Left renal pelvis (tissue), 4 donors: ENCODE data around the gene CYP4F3. TPM values are rescaled to one million over a fixed set of nuclear protein-coding genes. Genes with fewer than 3 reads are reported as not detected.
"Not testable (repeated sequence)": the region's sequence is repeated elsewhere in the genome, so short reads cannot be mapped to it uniquely, and the experiment has no call there.

Source experiments
- DNase-seq, 4 donors: peaks; one replicate each; pipeline ENCODE4 v3.0.0-alpha.2; 2013; ENCODE audit warnings: low read depth in 4 of 4, low spot score in 3 of 4
- polyA plus RNA-seq, 4 donors: library from polyadenylated mRNA; unstranded; fragments of 120-200 nt; gene quantifications; one replicate each; pipeline ENCODE4 v1.2.1, GENCODE V29; 2013; ENCODE audit not compliant: insufficient read length in 4 of 4

The CYP4F3 gene
- polyA plus RNA-seq, 4 donors: 0.14 to 0.89 (median 0.62) TPM

DNA sequence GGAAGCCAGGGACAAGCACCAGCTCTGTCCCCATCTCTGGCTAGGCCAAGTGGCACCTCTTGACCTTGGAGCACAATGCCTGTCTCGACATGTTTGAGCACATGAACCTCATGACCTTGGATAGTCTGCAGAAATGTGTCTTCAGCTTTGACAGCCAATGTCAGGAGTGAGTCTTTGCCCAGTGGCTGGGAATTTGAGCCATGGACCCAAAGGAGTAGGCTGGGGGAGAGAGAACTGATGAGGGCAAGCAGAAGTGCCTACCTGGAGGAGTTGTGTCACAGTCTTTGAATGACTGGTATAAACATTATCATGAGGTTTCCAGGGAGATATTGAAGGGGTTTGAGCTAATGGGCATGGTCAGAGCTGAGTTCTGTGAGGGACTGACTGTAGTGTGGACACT is 25.5 kb downstream of the CYP4F3 start:
- DNase-seq: no peak

DNA sequence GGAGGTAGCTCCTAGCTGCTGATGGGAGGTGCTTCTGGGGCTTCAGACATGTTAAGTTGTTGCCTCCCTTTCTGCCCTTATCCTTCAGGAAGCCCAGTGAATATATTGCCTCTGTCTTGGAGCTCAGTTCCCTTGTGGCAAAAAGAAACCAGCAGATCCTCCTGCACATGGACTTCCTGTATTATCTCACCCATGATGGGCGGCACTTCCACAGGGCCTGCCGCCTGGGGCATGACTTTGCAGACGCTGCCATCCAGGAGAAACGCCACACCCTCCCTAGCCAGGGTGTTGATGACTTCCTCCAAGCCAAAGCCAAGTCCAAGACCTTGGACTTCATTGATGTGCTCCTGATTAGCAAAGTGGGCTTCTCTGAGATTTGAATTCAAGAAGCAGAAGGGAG is 26.2 kb downstream of the CYP4F3 start:
- DNase-seq: no peak

DNA sequence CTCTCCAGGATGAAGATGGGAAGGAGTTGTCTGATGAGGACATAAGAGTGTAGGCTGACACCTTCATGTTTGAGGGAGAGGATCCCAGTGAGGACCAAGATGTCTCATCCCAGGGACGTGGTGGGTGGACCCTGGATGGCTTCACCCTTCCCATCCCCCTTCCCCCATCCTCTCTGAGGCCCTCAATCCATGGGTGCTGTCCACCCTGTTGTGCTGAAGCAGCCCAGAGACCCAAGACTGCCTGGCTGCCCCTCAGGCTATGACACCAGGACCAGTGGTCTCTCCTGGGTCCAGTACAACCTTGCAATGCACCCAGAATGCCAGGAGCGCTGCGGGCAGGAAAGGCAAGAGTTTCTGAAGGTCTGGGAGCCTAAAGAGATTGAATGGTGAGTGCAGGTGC is 28.7 kb downstream of the CYP4F3 start:
- no peak for DNase-seq

DNA sequence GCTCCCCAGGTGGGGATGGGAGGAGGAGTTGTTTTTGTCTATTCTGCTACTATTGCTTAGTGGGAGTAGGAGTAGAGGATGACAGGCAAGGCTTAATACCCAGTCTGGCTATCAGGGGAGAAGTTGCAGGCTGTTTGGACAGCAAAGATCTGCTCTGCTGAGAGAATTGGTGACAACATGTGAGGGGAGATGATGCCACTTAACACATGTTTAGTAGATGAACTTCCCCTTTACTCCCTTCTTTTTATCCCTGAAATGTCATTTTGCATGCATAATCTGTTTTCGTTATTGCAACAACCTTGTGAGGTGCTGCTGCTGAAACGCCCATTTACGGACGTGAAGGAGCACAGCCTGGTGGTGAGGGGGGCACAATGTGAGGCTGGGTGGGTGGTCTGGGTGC is 29.2 kb downstream of the CYP4F3 start:
- no peak for DNase-seq

DNA sequence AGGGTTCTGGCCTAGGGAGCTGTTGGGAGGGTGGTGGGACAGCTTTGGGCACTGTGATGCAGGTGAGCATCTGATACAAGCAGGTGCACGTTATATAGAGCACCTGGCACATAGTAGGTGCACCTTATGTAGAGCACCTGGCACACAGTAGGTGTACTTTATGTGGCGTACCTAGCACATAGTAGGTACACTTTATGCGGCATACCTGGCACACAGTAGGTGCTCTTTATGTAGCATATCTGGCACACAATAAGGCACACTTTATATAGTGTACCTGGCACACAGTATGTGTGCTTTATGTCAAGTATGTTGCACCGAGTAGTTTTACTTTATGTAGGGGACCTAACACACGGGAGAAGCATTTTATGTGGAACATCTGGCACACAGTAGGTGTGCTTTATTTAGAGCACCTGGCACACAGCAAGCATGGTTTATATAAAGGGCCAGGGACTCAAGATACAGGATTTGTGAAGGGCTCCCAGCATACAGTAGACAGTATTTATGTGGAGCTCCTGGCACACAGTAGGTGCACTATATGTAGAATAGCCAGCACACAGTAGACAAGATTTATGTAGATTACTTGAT is 30.6 kb downstream of the CYP4F3 start:
- DNase-seq: no peak

DNA sequence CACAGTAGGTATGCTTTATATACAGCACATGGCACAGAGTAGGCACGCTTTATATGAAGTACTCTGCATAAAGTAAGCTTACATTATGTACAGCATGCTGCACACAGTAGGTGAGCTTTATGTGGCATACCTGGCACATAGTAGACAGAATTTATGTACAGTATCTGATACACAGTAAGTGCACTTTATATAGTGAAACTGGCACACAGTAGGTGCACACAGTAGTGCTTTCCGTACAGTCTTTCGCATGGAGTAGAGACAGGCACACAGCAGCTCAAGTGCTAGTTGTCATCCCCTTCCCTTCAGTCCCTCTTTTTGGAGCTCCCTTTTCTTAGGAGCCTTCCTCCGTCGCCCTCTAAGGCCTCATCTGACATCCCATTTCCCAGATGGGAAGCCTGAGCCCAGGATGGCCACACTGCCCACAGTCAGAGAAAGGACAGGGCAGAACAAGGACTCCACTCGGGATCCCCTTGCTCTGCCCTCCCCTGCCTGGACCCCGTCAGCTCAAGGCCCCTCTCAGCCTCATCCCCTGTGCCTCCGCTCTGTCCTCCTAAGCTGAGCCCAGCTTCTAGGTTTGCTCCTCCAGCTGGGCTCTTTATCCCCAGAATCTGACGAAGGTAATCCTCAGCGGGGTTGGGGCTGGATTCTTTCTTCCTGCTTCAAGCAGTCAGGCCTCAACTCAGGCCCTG is 31.3 kb downstream of the CYP4F3 start:
- no peak for DNase-seq

DNA sequence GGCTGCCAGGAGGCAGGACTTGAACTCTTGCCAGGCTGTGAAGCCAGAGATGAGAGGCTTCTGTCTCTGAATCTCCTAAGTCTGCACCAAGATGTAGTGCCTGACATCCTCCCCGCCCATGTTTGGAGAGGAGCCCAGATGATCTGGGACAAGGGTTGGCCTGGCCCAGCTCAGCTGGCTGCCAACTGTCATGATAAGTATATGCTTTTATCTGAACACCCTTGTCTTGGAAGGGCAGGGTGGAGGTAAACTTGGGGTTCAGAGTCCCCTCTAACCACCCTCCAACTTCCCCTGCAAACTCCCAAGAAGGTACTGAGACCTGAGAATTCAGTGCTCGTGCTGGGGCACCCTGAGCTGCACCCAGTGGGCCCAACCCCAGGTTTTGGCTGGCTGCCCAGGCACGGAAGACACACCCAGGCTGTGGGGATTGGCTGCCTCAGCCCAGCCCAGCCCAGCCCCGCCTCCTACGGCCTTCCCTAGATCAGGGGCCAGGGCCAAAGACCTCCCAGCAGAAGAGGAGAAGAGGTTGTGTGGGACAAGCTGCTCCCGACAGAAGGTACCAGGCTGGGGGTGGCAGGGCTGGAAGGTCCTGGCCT is 32.0 kb downstream of the CYP4F3 start, which contains the start of gene CYP4F12:
TSS of gene CYP4F12 (plus strand) at position 508 of the 596 bp plus-strand sequence. CDS start 443 bp downstream, outside the sequence.
- no peak for DNase-seq

DNA sequence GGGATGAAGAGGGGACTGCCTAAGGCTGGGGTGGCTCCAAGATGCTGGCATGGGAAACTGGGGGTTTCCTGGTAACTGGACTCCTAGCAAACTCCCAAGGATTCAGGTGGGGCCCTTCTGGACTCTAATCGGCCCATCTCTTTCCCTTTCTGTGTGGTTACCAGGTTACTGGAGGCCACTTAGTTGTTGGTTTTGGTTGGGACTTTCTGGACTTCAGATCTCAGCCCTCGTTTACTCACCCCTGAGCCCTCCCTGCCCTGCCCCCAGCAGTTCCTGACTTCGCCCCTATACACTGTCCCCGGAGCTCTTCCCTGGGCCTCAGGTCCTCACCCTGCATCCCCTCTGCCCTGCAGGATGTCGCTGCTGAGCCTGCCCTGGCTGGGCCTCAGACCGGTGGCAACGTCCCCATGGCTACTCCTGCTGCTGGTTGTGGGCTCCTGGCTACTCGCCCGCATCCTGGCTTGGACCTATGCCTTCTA is 32.5 kb downstream of the CYP4F3 start:
- DNase-seq: no peak

DNA sequence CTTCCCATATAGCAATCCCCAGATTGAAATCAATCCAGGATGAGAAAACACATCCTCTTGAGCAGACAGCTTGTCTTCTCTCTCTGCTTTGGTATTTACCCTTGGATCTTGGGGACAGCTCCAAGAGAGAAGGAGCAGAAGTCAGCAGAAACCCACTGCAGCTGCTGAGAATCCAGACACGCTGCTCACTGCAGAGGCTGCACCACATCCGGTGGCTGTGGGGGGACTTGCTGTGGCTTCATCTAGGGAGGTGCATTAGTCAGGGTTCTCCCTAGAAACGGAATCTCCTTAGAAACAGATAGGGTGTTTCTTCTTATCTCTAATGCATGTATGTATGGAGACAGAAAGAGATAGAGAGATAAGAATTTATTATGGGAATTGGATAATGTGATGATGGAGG is 34.9 kb downstream of the CYP4F3 start:
- DNase-seq: no peak

DNA sequence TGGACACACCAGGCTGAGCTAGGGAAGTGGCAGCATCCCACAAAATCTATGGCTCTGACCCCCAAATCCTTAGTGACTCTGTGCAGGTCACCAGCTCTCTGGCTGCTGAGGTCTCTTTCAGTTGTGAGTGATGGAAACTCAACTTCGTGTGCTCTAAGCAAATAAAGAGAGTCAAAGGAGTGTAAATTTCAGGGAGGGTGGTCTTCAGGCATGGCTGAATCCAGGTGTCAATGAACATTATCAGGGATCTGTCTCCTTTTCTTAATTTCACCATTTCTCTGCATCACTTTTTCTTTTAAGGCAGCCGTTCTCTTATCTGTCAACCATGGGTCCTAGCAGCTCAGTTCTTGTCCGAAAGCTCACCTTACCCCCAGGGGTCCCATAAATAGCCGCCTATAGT is 38.4 kb downstream of the CYP4F3 start:
- DNase-seq: no peak

DNA sequence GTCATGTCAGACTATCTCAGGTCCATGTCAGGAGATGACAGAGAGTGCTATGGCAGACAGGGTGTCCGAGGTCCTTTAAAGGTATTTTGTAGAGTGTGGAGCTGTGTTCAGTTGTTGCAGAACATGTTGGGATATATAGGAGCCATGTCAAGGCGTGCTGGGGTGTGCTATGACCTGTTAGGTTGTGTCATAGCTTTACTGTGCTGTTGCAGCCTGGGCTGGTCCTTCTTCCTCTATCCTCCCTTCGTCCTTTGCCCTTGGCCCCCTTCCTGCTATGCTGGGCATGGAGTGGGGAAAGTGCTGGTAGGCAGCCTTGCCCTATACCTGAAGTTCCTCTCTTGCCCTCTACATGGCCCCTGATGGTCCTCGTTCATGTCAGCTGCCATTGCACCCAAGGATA is 39.2 kb downstream of the CYP4F3 start:
- not testable (repeated sequence) for DNase-seq

DNA sequence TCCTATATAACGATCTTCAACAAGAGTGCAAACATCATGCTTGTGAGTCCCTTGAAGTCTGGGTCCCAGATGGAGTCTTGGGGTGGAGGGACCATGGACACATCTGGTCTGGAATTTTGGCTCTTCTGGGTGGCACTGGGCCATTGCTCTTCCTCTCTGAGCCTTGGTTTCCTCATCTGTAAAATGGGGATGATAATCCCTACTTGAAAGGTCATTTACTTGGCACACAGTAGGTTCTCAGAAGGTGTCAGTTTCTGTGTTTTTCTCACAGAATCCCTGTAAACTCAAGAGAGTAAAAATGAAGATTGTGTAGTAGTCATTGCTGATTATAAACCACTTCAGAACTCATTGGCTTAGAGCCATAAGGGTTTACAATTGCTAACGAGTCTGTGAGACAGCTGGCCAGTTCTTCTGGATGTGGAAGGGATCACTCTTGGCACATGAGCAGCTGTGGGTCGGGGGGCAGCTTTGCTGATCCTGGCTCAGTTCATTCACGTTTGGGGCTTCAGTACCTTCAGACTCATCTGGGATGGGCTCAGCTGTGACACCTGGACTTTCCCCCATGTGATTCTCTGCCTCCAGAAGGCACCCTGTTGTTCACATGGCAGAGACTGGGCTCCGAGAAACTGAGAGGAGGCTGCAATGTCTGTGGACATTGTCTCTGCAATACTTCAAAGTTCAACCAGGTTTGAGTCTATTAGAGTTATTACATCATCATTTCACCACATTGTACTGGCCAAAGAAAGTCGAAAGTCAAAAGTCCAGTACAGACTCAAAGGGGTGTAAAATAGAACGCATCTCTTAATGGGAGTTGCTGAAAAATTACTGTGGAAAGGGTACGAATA is 40.0 kb downstream of the CYP4F3 start:
- DNase-seq: no peak

DNA sequence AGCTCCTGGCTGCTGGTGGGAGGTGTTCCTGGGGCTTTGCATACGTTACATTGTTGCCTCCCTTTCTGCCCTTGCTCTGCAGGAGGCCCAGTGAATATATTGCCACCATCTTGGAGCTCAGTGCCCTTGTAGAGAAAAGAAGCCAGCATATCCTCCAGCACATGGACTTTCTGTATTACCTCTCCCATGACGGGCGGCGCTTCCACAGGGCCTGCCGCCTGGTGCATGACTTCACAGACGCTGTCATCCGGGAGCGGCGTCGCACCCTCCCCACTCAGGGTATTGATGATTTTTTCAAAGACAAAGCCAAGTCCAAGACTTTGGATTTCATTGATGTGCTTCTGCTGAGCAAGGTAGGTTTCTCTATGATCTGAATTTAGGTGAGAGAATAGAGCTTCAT is 42.7 kb downstream of the CYP4F3 start:
- no peak for DNase-seq

DNA sequence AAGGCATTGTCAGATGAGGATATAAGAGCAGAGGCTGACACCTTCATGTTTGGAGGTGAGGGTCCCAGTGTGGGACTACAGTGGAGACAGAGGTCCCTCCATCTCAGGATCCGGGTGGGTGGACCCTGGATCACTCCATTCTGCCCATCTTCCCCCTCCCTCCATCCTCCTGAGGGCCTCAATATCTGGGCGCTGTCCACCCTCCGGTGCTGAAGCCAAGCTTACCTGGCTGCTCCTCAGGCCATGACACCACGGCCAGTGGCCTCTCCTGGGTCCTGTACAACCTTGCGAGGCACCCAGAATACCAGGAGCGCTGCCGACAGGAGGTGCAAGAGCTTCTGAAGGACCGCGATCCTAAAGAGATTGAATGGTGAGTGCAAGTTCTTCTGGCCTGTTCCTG is 44.1 kb downstream of the CYP4F3 start:
- DNase-seq: no peak

DNA sequence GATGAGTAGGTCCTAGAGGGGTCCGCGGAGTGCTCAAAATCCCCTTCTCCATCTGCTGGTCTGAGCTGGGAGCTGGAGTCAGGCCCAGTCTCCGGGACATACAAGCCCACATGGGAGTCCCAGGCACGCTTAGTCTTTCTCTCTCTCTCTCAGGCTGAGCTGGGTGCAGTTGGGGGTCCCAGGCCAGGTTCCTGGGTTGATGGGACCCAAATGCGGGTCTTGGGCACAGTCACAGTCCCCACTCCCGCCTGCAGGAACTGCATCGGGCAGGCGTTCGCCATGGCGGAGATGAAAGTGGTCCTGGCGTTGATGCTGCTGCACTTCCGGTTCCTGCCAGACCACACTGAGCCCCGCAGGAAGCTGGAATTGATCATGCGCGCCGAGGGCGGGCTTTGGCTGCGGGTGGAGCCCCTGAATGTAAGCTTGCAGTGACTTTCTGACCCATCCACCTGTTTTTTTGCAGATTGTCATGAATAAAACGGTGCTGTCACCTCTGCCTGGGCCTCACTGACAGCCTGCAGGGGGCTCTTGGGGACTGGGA is 56.0 kb downstream of the CYP4F3 start:
- no peak for DNase-seq

DNA sequence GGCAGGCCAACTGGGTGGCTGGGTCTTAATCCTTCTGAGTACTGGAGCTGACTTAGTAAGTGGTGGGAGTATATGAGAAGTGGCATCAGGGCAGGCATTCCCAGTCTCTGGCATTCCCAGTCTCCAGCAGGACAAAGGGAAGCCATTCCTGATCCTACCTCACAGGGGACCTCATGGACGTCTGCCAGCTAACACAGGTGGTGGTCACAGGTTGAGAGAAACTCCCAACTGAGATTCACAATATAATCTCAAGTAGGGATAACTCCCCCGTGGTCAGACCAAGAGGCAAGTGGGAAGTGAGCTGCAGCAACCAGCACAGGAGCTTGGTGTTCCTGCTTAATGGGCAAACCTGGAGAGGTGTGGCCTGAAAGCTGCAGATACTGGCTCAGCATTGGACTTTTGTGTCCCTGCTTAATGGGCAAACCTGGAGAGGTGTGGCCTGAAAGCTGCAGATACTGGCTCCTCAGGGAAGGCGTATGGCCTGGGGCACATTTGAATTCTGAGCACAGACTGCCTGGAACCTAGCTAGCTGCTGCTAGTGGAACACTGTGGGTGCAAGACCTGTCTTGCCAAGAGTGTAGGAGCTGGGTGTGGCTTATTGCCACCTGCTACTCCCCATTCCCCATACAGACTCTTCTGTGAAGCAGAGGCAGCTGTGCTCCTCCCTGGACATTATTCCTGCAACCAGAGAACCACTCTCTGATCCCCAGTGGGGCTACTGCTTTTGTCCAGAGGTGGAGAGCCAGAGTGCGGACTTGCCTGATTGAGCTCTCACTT is 61.2 kb downstream of the CYP4F3 start:
- no peak for DNase-seq

DNA sequence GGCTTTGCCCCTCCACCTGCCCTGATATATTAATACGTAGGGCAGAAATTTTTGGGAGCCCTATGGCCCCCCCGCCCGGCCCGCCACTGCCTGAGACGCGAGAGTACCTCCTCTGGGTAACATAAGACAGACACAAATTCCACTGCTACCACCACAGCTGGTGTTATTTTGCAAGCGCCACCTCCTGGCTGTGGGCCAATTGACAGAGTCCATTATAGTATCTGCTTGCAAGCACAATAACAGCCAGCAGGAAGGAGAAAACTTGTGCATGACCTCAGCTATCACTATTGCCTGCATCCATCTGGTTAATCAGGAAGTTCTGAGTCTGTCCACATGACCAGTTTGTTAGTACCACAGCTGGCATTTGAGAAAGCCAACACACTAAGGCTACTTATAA is 61.8 kb downstream of the CYP4F3 start:
- DNase-seq: peak in 2 of 4 donors; percentile 8 to 14
